Testis (tissue), 3 donors: ENCODE data around the gene DTNB. TPM values are rescaled to one million over a fixed set of nuclear protein-coding genes. Genes with fewer than 3 reads are reported as not detected.

ENCODE experiments used
- DNase-seq: peaks from one replicate; pipeline ENCODE4 v3.0.0-alpha.2; 2019
- H3K27ac ChIP-seq, 2 donors: fragments of 200-600 bp; sonication (generic); one replicate each; pipeline ENCODE4 v1.5.1; 2019
- H3K27me3 ChIP-seq: fragments of 200-600 bp; sonication (generic); one replicate; pipeline ENCODE4 v1.5.1; 2019
- H3K36me3 ChIP-seq: fragments of 200-600 bp; sonication (generic); one replicate; pipeline ENCODE4 v1.5.1; 2017; ENCODE audit warnings: low read depth; ENCODE audit errors: missing control alignments
- H3K4me1 ChIP-seq: fragments of 200-600 bp; sonication (generic); one replicate; pipeline ENCODE4 v1.5.1; 2019
- H3K4me3 ChIP-seq, 2 donors: fragments of 200-600 bp; sonication (generic); one replicate each; pipeline ENCODE4 v1.5.1; 2017 to 2019
- H3K9me3 ChIP-seq: fragments of 200-600 bp; sonication (generic); one replicate; pipeline ENCODE4 v1.5.1; 2017
- CTCF ChIP-seq, 3 experiments: fragments of 450-650 bp in 2 of 3; fragments of 200-600 bp in 1 of 3; sonication (generic) in 1 of 3; IDR thresholded peaks; one replicate each; pipeline ENCODE4 v1.5.1; 2016 to 2019; ENCODE audit warnings: antibody characterized with exemption in 3 of 3, mild to moderate bottlenecking in 2 of 3, moderate library complexity in 1 of 3
- POLR2A ChIP-seq: fragments of 450-650 bp; IDR thresholded peaks from one replicate; pipeline ENCODE4 v1.6.1; 2017; ENCODE audit warnings: antibody characterized with exemption, mild to moderate bottlenecking, moderate library complexity
- WGBS, 2 donors: methylation state at CpG; one replicate each; pipeline ENCODE4 v1.1.5; 2018; 5-methylcytosine and 5-hydroxymethylcytosine counted together
- intact Hi-C: fragments of 100-400 bp; cut with DNase I; formaldehyde crosslinking; loops from one replicate; pipeline ENCODE4 v1.15.1; 2023; ENCODE audit warnings: low total_unique reads
- polyA plus RNA-seq: library from polyadenylated mRNA; stranded (reverse); fragments of 350-450 nt; fragmentation: Illumina TruSeq; extraction: RNeasy Lipid Tissue Mini Kit (QIAGEN cat#74804); gene quantifications from one replicate; pipeline ENCODE4 v1.2.3, GENCODE V29; 2014; ENCODE audit warnings: low read depth, low replicate concordance; ENCODE audit not compliant: insufficient read depth
- total RNA-seq, 2 donors: library from RNA; depleted of rRNA; stranded (reverse); fragments of >200 nt; gene quantifications; one replicate each; pipeline ENCODE4 v1.2.3, GENCODE V29; 2016

The DTNB gene
- total and polyA plus RNA-seq, 3 donors from 2014 or later, result 21.9 to 47.3 (median 45.1) TPM

GRCh38 chr2:25473758-25474340 lies 199.5 kb downstream of the DTNB start:
- Histone ChIP-seq H3K9me3 (no peaks in the 10 kb centered on the region), H3K36me3 (no peaks in the 10 kb centered on the region), H3K4me1 (no peaks in the 10 kb centered on the region), H3K4me3 (no peak overlapping the region), H3K27me3 (no peaks in the 10 kb centered on the region), H3K27ac (no peak overlapping the region)
- intact Hi-C loops, result no loop called here
- no peak for TF ChIP-seq CTCF (IDR thresholded peaks at IDR 0.05)
- no peak for TF ChIP-seq POLR2A
- DNase-seq, result peak; percentile 32
- WGBS, 2 donors, result 70 to 75% methylated on average over 12 of the region's 12 CpGs

- H3K9me3 ChIP-seq, result no peaks in the 10 kb centered on the region
- H3K36me3 ChIP-seq, result no peaks in the 10 kb centered on the region
- DNase-seq, result no peak
- H3K4me1 ChIP-seq, result no peaks in the 10 kb centered on the region
- intact Hi-C loops, result no loop called here
- 68 to 71% methylated on average over 1 of the region's 1 CpG for WGBS, 2 donors
- no peak overlapping the region for H3K4me3 ChIP-seq
- H3K27ac ChIP-seq, result no peak overlapping the region
- TF ChIP-seq CTCF (IDR thresholded peaks at IDR 0.05) (no peak), POLR2A (no peak)
- no peaks in the 10 kb centered on the region for H3K27me3 ChIP-seq
Measured at GRCh38 chr2:25473131-25473530, 200.2 kb downstream of the DTNB start.

- 89 to 91% methylated on average over 3 of the region's 3 CpGs for WGBS, 2 donors
- no peak overlapping the region for H3K27ac ChIP-seq
- H3K27me3 ChIP-seq, result no peaks in the 10 kb centered on the region
- TF ChIP-seq CTCF (IDR thresholded peaks at IDR 0.05), result no peak
- TF ChIP-seq POLR2A, result no peak
- no peaks in the 10 kb centered on the region for H3K9me3 ChIP-seq
- no peaks in the 10 kb centered on the region for H3K4me1 ChIP-seq
- intact Hi-C loops, result no loop called here
- H3K36me3 ChIP-seq, result no peaks in the 10 kb centered on the region
- H3K4me3 ChIP-seq, result no peak overlapping the region
- no peak for DNase-seq
Measured at GRCh38 chr2:25470806-25471205, 202.6 kb downstream of the DTNB start.

GRCh38 chr2:25467743-25468142 lies 205.6 kb downstream of the DTNB start:
- H3K36me3 ChIP-seq, result no peaks in the 10 kb centered on the region
- DNase-seq, result no peak
- intact Hi-C loops, result no loop called here
- no peaks in the 10 kb centered on the region for H3K4me1 ChIP-seq
- H3K9me3 ChIP-seq, result no peaks in the 10 kb centered on the region
- no peak overlapping the region for H3K4me3 ChIP-seq
- 89 to 96% methylated on average over 3 of the region's 3 CpGs for WGBS, 2 donors
- no peak overlapping the region for H3K27ac ChIP-seq
- no peaks in the 10 kb centered on the region for H3K27me3 ChIP-seq
- TF ChIP-seq POLR2A (no peak), CTCF (IDR thresholded peaks at IDR 0.05) (no peak)

- H3K27ac ChIP-seq, result no peak overlapping the region
- intact Hi-C loops, result no loop called here
Measured at GRCh38 chr2:25462021-25462420, 211.4 kb downstream of the DTNB start.

More at GRCh38 chr2:25462021-25462420, 211.4 kb downstream of the DTNB start:
- no peaks in the 10 kb centered on the region for H3K36me3 ChIP-seq
- H3K4me1 ChIP-seq, result no peaks in the 10 kb centered on the region
- no peak for TF ChIP-seq POLR2A
- no peak for TF ChIP-seq CTCF (IDR thresholded peaks at IDR 0.05)
- no peaks in the 10 kb centered on the region for H3K27me3 ChIP-seq
- no peaks in the 10 kb centered on the region for H3K9me3 ChIP-seq
- 94 to 95% methylated on average over 6 of the region's 6 CpGs for WGBS, 2 donors
- no peak overlapping the region for H3K4me3 ChIP-seq
- no peak for DNase-seq
